B cell (primary cell): ENCODE data around the gene ARHGEF19. TPM values are rescaled to one million over a fixed set of nuclear protein-coding genes. Genes with fewer than 3 reads are reported as not detected.
"Not testable (repeated sequence)": the region's sequence is repeated elsewhere in the genome, so short reads cannot be mapped to it uniquely, and the experiment has no call there.

ENCODE experiments used
- ATAC-seq: fragments of 200-7000 bp; cut with Tn5 transposase; one replicate; pipeline ENCODE4 v1.10.0; 2021; ENCODE audit warnings: low read depth, mild to moderate bottlenecking, moderate number of reproducible peaks, moderate library complexity
- CTCF ChIA-PET: fragments of 350-600 bp; sonication (Branson Sonifier 250); formaldehyde crosslinking; loops from one replicate; lab custom pipeline; 2021; ENCODE audit warnings: antibody characterized with exemption, inconsistent platforms; lab: Charles Lee
- POLR2A ChIA-PET: fragments of 350-600 bp; sonication (Branson Sonifier 250); formaldehyde crosslinking; loops from one replicate; lab custom pipeline; 2021; ENCODE audit warnings: antibody characterized with exemption; lab: Charles Lee
- DNase-seq: peaks from one replicate; pipeline ENCODE4 v3.0.0; 2013
- H2AFZ ChIP-seq: 2 replicates; pipeline ENCODE4 v1.6.1; 2012; ENCODE audit warnings: mild to moderate bottlenecking, low read depth, low read length; ENCODE audit not compliant: insufficient read depth, poor library complexity, severe bottlenecking
- H3K27ac ChIP-seq, 2 donors: 1 replicate in 1 of 2; 2 replicates in 1 of 2; pipeline ENCODE4 v1.5.1; 2012 to 2013; ENCODE audit warnings: low read length in 2 of 2, mild to moderate bottlenecking in 2 of 2, moderate library complexity in 1 of 2
- H3K27me3 ChIP-seq, 4 experiments: fragments of 200-600 bp in 1 of 4; sonication (generic) in 1 of 4; replicated peaks in 1 of 4; 1 replicate in 2 of 4; 2 replicates in 2 of 4; pipeline versions ENCODE4 v1.6.1 to v1.7.0; 2013 to 2016; ENCODE audit warnings: low read length in 3 of 4, mild to moderate bottlenecking in 2 of 4, mixed read lengths in 1 of 4, moderate library complexity in 1 of 4; ENCODE audit not compliant: insufficient read depth in 4 of 4, control insufficient read depth in 3 of 4; ENCODE audit errors: control extremely low read depth in 1 of 4
- H3K36me3 ChIP-seq, 2 experiments: replicated peaks in 1 of 2; 1 replicate in 1 of 2; 2 replicates in 1 of 2; pipeline versions ENCODE4 v1.6.1 to v1.7.1; 2013; ENCODE audit warnings: low read length in 1 of 2; ENCODE audit not compliant: insufficient read depth in 2 of 2, control insufficient read depth in 1 of 2; ENCODE audit errors: control extremely low read depth in 1 of 2, extremely low read depth in 1 of 2
- H3K4me1 ChIP-seq, 2 donors: fragments of 200-600 bp in 1 of 2; sonication (generic) in 1 of 2; 1 replicate in 1 of 2; 2 replicates in 1 of 2; pipeline versions ENCODE4 v1.5.1 to v1.6.1; 2013 to 2017; ENCODE audit warnings: low read length in 2 of 2; ENCODE audit not compliant: control insufficient read depth in 2 of 2, insufficient read depth in 2 of 2
- H3K4me2 ChIP-seq: replicated peaks from 2 replicates; pipeline ENCODE3; 2012; ENCODE audit warnings: mild to moderate bottlenecking, low read depth, low read length; ENCODE audit not compliant: poor library complexity, severe bottlenecking
- H3K4me3 ChIP-seq, 5 experiments: fragments of 200-600 bp in 1 of 5; sonication (generic) in 1 of 5; 1 replicate in 3 of 5; 2 replicates in 2 of 5; pipeline versions ENCODE4 v1.5.1 to v1.7.0; 2011 to 2016; ENCODE audit warnings: low read length in 4 of 5, mild to moderate bottlenecking in 4 of 5, low read depth in 2 of 5, control low read depth in 1 of 5, moderate library complexity in 1 of 5; ENCODE audit not compliant: insufficient read depth in 1 of 5; ENCODE audit errors: control extremely low read depth in 1 of 5, extremely low read depth in 1 of 5
- H3K79me2 ChIP-seq: fragments of 200-600 bp; sonication (generic); one replicate; pipeline ENCODE4 v1.6.0; 2016; ENCODE audit warnings: low read length; ENCODE audit not compliant: control insufficient read depth, insufficient read depth
- H3K9ac ChIP-seq: fragments of 200-600 bp; sonication (generic); 2 replicates; pipeline ENCODE4 v1.6.1; 2017; ENCODE audit warnings: mild to moderate bottlenecking, low read length, moderate library complexity
- H3K9me3 ChIP-seq, 3 donors: one replicate each; pipeline versions ENCODE4 v1.6.1 to v1.7.1; 2013; ENCODE audit warnings: low read length in 2 of 3; ENCODE audit not compliant: control insufficient read depth in 2 of 3, insufficient read depth in 1 of 3; ENCODE audit errors: control extremely low read depth in 1 of 3
- H4K20me1 ChIP-seq: 2 replicates; pipeline ENCODE4 v1.6.0; 2012; ENCODE audit warnings: mild to moderate bottlenecking, low read length; ENCODE audit not compliant: insufficient read depth, control insufficient read depth, poor library complexity, severe bottlenecking
- H3K27ac Mint-ChIP-seq: one replicate; pipeline ENCODE4 v1.8.0; 2021; ENCODE audit warnings: mixed read lengths
- H3K27me3 Mint-ChIP-seq: one replicate; pipeline ENCODE4 v1.8.0; 2021; ENCODE audit warnings: mixed read lengths
- H3K4me1 Mint-ChIP-seq: one replicate; pipeline ENCODE4 v1.8.0; 2021; ENCODE audit warnings: mixed read lengths
- H3K4me3 Mint-ChIP-seq: one replicate; pipeline ENCODE4 v1.8.0; 2021; ENCODE audit warnings: mixed read lengths
- H3K9me3 Mint-ChIP-seq: one replicate; pipeline ENCODE4 v1.8.0; 2022; ENCODE audit warnings: mixed read lengths; ENCODE audit not compliant: insufficient read depth
- EZH2 ChIP-seq: IDR thresholded peaks from 2 replicates; pipeline ENCODE4 v1.6.1; 2012; ENCODE audit warnings: borderline replicate concordance, low read depth, mild to moderate bottlenecking, moderate library complexity, low read length; ENCODE audit not compliant: insufficient read depth, poor library complexity, severe bottlenecking
- WGBS: methylation state at CpG from one replicate; pipeline ENCODE4 v1.1.5; 2013; ENCODE audit warnings: missing lambda C conversion rate; ENCODE audit not compliant: insufficient coverage; 5-methylcytosine and 5-hydroxymethylcytosine counted together
- intact Hi-C: fragments of 100-400 bp; cut with micrococcal nuclease; formaldehyde crosslinking; loops from one replicate; pipeline ENCODE4 v1.10.0; 2022
- polyA plus RNA-seq: library from polyadenylated mRNA; depleted of rRNA; stranded (reverse); fragments of >200 nt; gene quantifications from 2 replicates; pipeline ENCODE4 v1.2.3, GENCODE V29; 2012
- total RNA-seq, 2 donors: library from RNA; stranded (reverse); fragments of 120-200 nt in 1 of 2; gene quantifications; 1 replicate in 1 of 2; 2 replicates in 1 of 2; pipeline versions ENCODE4 v1.2.3 to v1.2.4, GENCODE V29; 2013 to 2022
- TF ChIP-seq, protein P1 (sequence below): fragments of 200-600 bp; IDR thresholded peaks from one replicate; pipeline ENCODE4 v1.8.0; 2022; ENCODE audit warnings: antibody characterized with exemption, mild to moderate bottlenecking

The ARHGEF19 gene
- total and polyA plus RNA-seq, 2 donors (not counting 1 experiment from before 2014, with no cell fraction given) = 13.9 to 20.9 TPM

DNA sequence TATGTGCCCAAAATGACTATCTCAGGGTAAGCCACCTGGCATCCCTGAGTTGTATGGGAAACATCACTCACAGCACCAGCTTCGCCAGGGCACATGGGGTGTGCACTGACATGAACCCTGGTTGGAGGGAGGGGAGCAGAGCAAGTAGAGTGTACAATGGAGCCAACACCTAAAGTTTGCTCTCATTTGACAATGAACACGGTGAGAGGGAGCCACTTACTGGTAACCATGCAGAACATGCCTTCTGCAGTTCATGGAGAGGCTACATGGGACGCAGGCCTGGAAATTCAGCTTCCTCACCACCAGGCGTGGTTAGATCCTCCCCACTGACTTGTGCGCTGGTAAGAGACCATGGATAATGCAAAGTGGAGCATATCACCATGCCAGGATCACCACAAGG is 34.5 kb upstream of the ARHGEF19 start:
- Histone ChIP-seq H4K20me1 (no peaks in the 10 kb centered on the region), H3K27ac (no peak overlapping the region), H2AFZ (no peak overlapping the region), H3K4me1 (peaks cover 14 to 17% of the 10 kb centered on the region in 2 donors), H3K9ac (no peak overlapping the region), H3K27me3 (no peaks in the 10 kb centered on the region), H3K36me3 (peaks cover 2 to 22% of the 10 kb centered on the region in 2 experiments), H3K4me2 (no peak overlapping the region), H3K9me3 (no peaks in the 10 kb centered on the region), H3K79me2 (no peaks in the 10 kb centered on the region), H3K4me3 (no peak overlapping the region)
- ATAC-seq (no peak), DNase-seq (no peak)
- H3K9me3 Mint-ChIP-seq = no peaks in the 10 kb centered on the region
- peak overlapping the region; percentile 13 for H3K27ac Mint-ChIP-seq
- TF ChIP-seq, protein P1, sequence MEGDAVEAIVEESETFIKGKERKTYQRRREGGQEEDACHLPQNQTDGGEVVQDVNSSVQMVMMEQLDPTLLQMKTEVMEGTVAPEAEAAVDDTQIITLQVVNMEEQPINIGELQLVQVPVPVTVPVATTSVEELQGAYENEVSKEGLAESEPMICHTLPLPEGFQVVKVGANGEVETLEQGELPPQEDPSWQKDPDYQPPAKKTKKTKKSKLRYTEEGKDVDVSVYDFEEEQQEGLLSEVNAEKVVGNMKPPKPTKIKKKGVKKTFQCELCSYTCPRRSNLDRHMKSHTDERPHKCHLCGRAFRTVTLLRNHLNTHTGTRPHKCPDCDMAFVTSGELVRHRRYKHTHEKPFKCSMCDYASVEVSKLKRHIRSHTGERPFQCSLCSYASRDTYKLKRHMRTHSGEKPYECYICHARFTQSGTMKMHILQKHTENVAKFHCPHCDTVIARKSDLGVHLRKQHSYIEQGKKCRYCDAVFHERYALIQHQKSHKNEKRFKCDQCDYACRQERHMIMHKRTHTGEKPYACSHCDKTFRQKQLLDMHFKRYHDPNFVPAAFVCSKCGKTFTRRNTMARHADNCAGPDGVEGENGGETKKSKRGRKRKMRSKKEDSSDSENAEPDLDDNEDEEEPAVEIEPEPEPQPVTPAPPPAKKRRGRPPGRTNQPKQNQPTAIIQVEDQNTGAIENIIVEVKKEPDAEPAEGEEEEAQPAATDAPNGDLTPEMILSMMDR = no peak
- no peak for TF ChIP-seq EZH2
- CTCF ChIA-PET = interaction anchor here (1.2 to 2.1 kb wide), 5 partner anchors 10 to 176 kb away, joined by 3 to 9 read pairs (median 5); partner anchors contain the start of gene CPLANE2
- peaks cover 21% of the 10 kb centered on the region for H3K4me1 Mint-ChIP-seq
- intact Hi-C loops = no loop called here
- H3K27me3 Mint-ChIP-seq = no peaks in the 10 kb centered on the region
- no peak overlapping the region for H3K4me3 Mint-ChIP-seq
- POLR2A ChIA-PET = interaction anchor here (0.7 kb wide), 1 partner anchor 109 kb away, joined by 3 read pairs; no protein-coding TSS in a partner anchor
- whole genome bisulfite sequencing = 95% methylated on average over 3 of the region's 5 CpGs

GRCh38 chr1:16246239-16246638 is 33.8 kb upstream of the ARHGEF19 start:
- H3K27ac Mint-ChIP-seq, ATAC-seq, H2AFZ ChIP-seq, DNase-seq, H3K27me3 ChIP-seq, H3K9me3 Mint-ChIP-seq, POLR2A ChIA-PET, H3K9ac ChIP-seq, H3K27me3 Mint-ChIP-seq, H3K4me3 ChIP-seq, H3K79me2 ChIP-seq, H3K27ac ChIP-seq, H3K4me2 ChIP-seq, H3K4me3 Mint-ChIP-seq, intact Hi-C loops, H4K20me1 ChIP-seq, H3K9me3 ChIP-seq: not testable (repeated sequence)
- CTCF ChIA-PET = interaction anchor here (0.8 to 5.5 kb wide), 4 partner anchors 9 to 166 kb away, joined by 3 to 93 read pairs (median 4); no protein-coding TSS in a partner anchor
- Histone ChIP-seq H3K36me3 (peaks cover 0 to 15% of the 10 kb centered on the region in 2 experiments), H3K4me1 (peaks cover 14 to 17% of the 10 kb centered on the region in 2 donors)
- H3K4me1 Mint-ChIP-seq = peaks cover 21% of the 10 kb centered on the region
- WGBS = 100% methylated on average over 1 of the region's 1 CpG
